GM19351 (cell line): ENCODE measurements around the gene KLHL28.

ENCODE experiments used
- ATAC-seq: cut with Tn5 transposase; IDR thresholded peaks from one replicate; pipeline ENCODE4 v1.9.1; 2021; ENCODE audit warnings: mild to moderate bottlenecking, moderate library complexity; ENCODE audit not compliant: unreplicated experiment

The KLHL28 gene

DNA sequence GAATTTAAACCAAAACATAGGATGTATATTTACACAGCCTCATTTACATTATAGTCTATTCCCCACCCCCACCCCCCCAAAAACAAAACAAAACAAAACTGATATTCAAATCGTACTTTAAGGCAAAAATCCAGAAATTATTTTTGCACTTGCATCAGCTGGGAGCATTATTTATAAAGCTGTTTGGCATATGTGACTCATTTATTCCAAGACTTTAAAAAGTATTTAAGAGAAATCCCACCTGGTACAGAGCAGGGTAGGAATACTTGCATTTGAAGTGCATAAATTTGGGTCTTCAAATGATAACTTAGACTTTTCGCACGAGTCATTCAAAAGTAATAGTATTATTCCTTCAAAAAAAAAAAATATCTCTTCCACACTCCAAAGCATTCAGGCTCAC lies 1.1 kb downstream of the KLHL28 start:
- ATAC-seq = no peak

- ATAC-seq = no peak
Observed at GRCh38 chr14:44960146-44960545, 1.6 kb downstream of the KLHL28 start.

DNA sequence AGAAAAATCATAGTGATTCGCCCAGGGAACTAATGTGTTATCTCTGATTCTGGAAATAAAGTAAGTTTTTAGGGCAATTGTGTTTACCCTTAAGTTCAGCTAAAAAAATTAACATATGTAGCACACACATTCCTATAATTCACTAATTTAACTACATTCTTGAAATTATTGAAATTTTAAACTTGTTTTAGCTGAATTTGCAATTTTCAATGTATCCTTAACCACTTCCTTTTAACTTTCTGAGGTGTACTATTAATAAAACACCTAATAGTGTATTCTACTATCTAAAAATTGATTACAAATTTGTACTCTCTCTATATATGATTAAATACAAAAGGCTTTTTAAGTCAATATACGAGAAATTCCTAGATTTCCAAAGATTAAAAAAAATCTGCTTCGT lies 2.2 kb downstream of the KLHL28 start:
- no peak for ATAC-seq

DNA sequence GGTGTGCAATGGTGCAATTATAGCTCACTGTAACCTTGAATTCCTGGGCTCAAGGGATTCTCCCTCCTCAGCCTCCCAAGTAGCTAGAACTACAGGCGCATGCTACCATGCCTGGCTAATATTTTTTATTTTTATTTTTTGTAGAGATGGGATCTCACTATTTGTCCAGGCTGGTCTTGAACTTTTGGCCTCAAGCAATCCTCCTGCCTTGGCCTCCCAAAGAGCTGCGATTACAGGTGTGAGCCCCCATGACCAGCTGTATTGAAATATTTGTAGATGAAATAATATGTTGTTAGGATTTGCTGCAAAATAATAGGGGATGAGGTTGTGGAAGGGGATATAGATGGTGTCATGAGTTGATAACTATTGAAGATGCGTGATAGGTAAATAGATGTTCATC lies 4.9 kb downstream of the KLHL28 start:
- ATAC-seq = no peak

DNA sequence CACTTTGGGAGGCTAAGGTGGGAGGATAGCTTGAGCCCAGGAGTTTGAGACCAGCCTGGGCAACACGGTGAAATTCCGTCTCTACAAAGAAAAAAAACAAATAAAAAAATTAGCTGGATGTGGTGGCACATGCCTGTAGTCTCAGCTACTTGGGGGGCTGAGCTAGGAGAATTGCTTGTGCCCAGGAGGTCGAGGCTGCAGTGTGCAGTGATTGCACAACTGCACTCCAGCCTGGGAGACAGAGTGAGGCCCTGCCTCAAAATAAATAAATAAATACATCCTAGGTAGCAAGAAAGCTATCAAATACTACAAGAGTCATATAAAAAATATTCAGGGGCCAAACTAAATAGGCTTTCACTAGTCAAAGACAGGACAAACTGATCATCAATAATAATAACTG lies 6.2 kb downstream of the KLHL28 start:
- no peak for ATAC-seq

DNA sequence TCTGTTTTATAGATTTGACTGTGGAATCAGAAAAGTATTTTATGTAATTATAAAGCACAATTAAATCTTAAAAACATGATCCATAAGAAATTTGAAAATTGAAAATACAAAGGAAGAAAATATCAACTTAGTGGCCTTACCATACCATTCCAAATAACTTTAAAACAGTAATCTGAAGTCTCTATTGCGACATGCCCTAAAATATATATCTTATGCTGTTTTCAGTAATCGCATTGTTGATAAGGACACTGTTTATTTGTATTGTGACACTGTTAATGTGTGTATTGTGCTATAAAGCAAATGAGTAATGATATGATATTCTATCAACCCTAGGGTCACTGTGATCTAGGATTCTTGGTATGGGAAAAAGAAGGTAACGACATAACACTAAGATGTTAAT lies 7.0 kb downstream of the KLHL28 start:
- ATAC-seq = no peak

GRCh38 chr14:44952391-44953110 lies 9.2 kb downstream of the KLHL28 start:
- ATAC-seq = no peak

GRCh38 chr14:44951051-44951450 lies 10.7 kb downstream of the KLHL28 start:
- no peak for ATAC-seq

DNA sequence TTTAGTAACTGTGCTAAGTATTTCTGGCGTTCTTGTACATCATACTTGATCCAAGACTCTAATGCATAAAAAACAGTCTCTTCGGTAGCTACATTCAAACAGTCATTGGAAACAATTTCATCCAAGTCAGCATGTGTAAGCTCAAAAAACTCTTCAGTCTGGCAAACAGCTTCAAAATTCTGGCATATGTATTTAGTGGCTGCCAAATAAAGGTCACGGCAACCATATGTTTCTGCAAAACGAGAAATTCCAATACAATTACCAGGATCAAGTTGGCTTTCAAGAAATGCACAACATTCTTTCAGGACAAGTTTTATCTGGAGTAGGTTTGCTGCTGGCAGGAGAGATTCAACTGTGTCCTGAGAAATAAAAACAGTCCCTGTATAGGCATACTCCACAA lies 16.5 kb downstream of the KLHL28 start:
- no peak for ATAC-seq

DNA sequence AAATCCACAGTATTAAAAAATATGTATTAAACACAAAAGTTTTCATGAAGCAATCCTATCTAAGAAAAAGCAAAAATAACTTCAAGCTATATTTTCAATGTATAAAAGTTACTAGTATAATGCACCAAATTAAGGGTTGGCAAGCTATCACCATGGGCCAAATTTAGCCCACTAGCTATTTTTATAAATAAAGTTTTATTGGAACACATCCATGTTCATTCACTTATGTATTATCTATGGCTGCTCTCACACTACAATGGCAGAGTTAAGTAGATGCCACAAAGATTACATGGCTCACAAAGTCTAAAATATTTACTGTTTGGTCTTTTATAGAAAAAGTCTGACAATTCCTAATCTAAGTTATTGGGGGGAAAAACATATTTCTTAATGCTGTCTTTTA lies 17.6 kb downstream of the KLHL28 start:
- no peak for ATAC-seq

- no peak for ATAC-seq
Observed at GRCh38 chr14:44942436-44942835, 19.3 kb downstream of the KLHL28 start.

- no peak for ATAC-seq
Observed at GRCh38 chr14:44941591-44941990, 20.2 kb downstream of the KLHL28 start.

DNA sequence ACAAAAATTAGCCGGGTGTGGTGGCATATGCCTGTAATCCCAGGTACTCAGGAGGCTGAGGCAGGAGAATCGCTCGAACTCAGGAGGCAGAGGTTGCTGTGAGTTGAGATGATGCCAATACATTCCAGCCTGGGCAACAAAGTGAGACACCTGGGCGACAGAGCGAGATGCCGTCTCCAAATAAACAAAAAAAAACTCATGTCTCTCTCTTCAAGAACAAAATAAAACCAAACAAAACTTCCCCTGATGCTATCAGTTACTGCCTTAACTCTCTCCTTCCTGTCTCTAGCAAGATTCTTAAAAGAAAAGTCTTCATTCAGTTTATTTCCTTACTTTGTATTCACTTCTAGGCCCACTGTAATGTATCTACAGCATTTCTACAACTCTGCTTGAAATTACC lies 20.8 kb downstream of the KLHL28 start:
- ATAC-seq = no peak

DNA sequence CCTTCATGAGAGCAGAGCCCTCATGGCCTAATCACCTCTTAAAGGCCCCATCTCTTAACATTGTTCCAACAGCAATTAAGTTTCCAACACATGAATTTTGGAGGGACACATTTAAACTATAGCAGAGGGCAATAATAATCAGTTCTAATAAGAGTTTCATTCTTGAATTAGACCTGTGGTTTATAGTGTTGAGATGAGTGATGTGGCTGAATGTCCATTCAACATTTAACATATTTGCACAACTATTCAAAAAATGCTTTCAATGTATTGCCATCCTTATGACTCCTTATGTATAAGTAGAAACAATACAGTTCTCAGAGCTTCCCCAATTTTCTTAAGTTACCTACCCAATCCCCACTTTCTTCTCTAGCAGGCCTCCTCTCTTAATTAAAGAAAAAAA lies 21.5 kb downstream of the KLHL28 start:
- ATAC-seq = no peak

DNA sequence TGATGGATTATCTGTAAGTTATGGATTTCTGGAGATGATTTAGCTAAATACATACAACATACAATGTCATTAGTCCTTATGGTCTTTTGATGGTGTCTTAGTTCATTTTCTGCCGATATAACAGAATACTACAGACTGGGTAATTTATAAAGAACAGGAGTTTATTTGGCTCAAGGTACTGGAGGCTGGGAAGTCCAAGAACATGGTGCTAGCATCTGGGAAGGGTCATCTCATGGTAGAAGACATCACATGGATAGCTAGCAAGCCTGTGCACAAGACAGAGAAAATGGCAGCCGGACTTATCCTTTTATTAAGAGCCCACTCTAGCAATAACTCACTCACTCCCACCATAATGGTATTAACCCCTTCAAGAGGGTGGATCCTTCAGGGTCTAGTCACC lies 24.2 kb downstream of the KLHL28 start:
- ATAC-seq = no peak

- no peak for ATAC-seq
Observed at GRCh38 chr14:44935155-44935554, 26.6 kb downstream of the KLHL28 start.

DNA sequence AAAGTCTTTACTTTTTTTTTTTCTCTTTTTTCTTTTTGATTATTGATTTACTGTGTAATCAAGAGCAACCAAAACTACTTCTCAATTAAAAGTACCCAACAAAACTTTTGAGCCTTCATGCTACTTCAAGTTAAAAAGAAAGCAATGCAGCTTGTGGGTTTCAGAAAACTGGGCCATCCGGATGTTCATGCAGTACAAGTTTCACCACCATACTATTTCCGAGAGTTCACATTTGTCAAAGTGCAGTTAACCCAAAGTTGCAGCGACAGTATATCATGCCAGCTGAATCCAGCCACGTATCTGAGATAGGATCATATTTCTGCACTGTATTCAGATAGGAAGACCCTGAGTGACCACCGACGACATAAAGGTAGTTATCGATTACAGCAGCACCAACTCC lies 33.0 kb downstream of the KLHL28 start:
- ATAC-seq = no peak

DNA sequence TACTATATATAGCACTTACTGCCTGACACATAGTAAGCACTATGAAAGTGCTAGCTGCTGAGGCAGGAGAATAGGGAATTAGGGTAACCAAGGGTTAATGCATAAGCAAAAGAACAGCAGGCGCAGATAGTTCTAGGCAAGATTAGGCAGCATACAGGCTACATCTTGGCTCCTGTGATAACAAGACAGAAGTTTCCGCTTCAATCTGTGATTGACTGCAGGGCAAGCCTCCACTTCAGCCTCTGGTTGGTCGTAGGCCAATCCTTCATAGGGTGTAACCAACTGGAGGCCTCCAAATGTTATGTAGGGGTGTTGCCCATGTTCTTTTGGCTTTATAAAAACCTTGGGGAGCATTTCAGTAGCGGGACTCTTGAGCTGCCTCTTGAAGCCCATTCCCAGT lies 46.9 kb downstream of the KLHL28 start:
- no peak for ATAC-seq

DNA sequence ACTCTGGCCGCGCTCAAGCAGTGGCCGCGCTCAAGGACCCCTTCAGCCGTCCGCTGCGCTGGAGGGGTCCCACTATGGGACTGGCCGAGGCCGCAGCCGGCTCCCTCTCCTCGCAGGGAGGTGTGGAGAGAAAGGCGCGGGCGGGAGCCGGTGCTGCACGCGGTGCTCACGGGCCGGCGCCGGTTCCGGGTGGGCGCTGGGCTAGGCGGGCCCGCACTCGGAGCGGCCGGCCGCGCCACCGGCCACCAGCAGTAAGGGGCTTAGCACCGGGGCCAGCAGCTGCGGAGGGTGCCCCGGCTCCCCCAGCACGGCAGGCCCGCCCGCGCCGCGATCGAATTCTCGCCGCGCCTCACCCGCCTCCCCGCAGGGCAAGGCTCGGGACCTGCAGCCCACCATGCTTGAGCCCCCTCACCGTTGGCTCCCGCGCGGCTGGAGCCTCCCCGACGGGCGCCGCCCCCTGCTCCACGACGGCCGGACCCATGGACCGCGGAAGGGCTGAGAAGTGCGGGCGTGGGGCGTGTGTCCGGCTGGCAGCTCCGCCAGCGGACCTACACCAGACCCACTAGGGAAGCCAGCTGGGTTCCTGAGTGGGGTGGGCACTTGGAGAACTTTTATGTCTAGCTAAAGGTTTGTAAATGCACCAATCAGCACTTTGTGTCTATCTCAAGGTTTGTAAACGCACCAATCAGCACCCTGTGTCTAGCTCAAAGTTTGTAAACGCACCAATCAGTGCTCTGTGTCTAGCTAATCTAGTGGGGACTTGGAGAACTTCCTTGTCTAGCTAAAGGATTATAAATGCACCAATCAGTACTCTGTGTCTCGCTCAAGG lies 49.5 kb downstream of the KLHL28 start:
- ATAC-seq = no peak

DNA sequence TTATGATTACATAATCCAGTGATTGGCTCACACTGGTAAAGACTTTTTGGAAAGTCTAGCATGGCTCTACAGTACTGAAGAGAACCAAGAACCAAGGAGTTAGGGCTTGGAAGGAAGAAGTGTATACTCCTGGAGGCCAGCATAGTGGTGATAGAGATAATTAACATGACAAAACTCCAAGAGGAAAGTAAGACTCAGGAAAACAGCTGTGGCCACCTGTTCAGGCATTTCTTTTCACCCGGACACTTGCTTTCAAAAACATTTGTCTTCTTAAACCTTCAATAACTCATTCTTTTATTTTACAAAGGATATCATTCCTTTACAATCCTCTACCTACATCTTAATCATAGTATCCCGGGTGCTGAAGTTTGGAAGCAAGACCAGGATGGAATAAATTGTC lies 50.9 kb downstream of the KLHL28 start:
- no peak for ATAC-seq

- ATAC-seq = no peak
Observed at GRCh38 chr14:44901696-44902095, 60.1 kb downstream of the KLHL28 start.

DNA sequence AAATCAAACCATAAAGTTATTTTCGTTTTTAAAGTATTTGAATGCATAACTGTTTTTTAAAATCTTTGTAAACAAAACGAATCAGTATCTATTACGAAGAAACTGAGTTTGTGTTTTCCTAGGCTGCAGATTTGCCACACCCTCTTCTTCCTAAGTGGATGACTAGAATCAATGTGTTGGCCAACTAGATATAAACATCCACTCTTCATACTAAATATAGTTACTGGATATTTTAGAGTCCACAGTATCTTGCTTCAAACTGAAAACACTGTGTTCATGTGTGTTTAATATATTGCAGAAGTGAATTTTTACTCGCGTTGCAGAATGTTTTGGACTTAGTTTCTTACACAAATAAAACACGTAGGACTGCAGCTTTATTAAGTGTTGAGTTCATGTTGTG lies 63.2 kb downstream of the KLHL28 start:
- ATAC-seq = no peak

- no peak for ATAC-seq
Observed at GRCh38 chr14:44897845-44898151, 63.9 kb downstream of the KLHL28 start.
